K562 (cell line): ENCODE measurements around the gene GLDN. TPM values are rescaled to one million over a fixed set of nuclear protein-coding genes. Genes with fewer than 3 reads are reported as not detected.

Source experiments
- HOXB6 ChIP-seq: fragments of 250-450 bp; sonication (Bioruptor Pico); IDR thresholded peaks from 2 replicates; pipeline ENCODE4 v1.5.1; 2022; ENCODE audit warnings: mild to moderate bottlenecking, borderline replicate concordance
- PCBP1 ChIP-seq: fragments of 200-400 bp; formaldehyde crosslinking; IDR thresholded peaks from 2 replicates; pipeline ENCODE4 v1.6.1; 2018; ENCODE audit warnings: mild to moderate bottlenecking, low read depth, low read length; ENCODE audit not compliant: poor library complexity, severe bottlenecking
- SIN3A ChIP-seq, 2 experiments: fragments of 150-350 bp in 1 of 2; IDR thresholded peaks; 2 replicates each; pipeline ENCODE4 v1.6.1; 2011 to 2016; ENCODE audit warnings: borderline replicate concordance in 2 of 2, low read depth in 2 of 2, low read length in 2 of 2, mild to moderate bottlenecking in 2 of 2, moderate library complexity in 2 of 2; ENCODE audit not compliant: control insufficient read depth in 1 of 2
- SUPT5H ChIP-seq: fragments of 450-650 bp; IDR thresholded peaks from 2 replicates; pipeline ENCODE4 v1.6.1; 2016
- ZFX ChIP-seq: sonication (generic); formaldehyde crosslinking; IDR thresholded peaks from 2 replicates; pipeline ENCODE4 v1.8.0; 2022; ENCODE audit warnings: mild to moderate bottlenecking, missing genetic modification reagents, moderate library complexity
- ZNF253 ChIP-seq: fragments of 250-450 bp; sonication (Bioruptor Pico); conservative IDR thresholded peaks from 2 replicates; pipeline ENCODE4 v1.6.1; 2021; ENCODE audit warnings: mild to moderate bottlenecking
- ZNF507 ChIP-seq: conservative IDR thresholded peaks from 2 replicates; pipeline ENCODE4 v1.6.1; 2017; ENCODE audit warnings: missing genetic modification characterization, missing compliant biosample characterization
- polyA plus RNA-seq, 8 experiments: library from polyadenylated mRNA; depleted of rRNA in 4 of 8; stranded (reverse) in 5 of 8; unstranded in 3 of 8; fragments of >200 nt; fragmentation: Nextera tagmentation in 2 of 8; fragmentation: Illumina TruSeq in 1 of 8; extraction: Ambion mirVana in 2 of 8; extraction: Trizol in 1 of 8; gene quantifications; 2 replicates each; pipeline versions ENCODE4 v1.2.1 to v1.2.3, GENCODE V29; 2011 to 2014; ENCODE audit warnings: inconsistent platforms in 1 of 8, missing spikeins in 1 of 8
- total RNA-seq, 7 experiments: library from RNA; depleted of rRNA in 6 of 7; stranded (reverse); fragments of >200 nt in 6 of 7; fragmentation: Illumina TruSeq in 2 of 7; extraction: Trizol in 2 of 7; gene quantifications; 2 replicates each; pipeline versions ENCODE4 v1.2.1 to v1.2.3, GENCODE V29; 2011 to 2021; ENCODE audit warnings: low replicate concordance in 1 of 7
- TF ChIP-seq, protein P1 (sequence below): fragments of 250-450 bp; sonication (Bioruptor Pico); IDR thresholded peaks from 2 replicates; pipeline ENCODE4 v1.5.0; 2022; ENCODE audit warnings: mild to moderate bottlenecking
- TF ChIP-seq, protein P2 (sequence below): sonication (generic); formaldehyde crosslinking; IDR thresholded peaks from 2 replicates; pipeline ENCODE4 v1.8.1; 2023; ENCODE audit warnings: mild to moderate bottlenecking, missing genetic modification reagents, moderate library complexity
- TF ChIP-seq, protein P3 (sequence below), 2 experiments: fragments of 450-650 bp; IDR thresholded peaks; 2 replicates each; pipeline ENCODE4 v1.6.1; 2016; ENCODE audit warnings: mild to moderate bottlenecking in 2 of 2, borderline replicate concordance in 1 of 2, low read depth in 1 of 2, moderate library complexity in 1 of 2

GLDN gene
- total and polyA plus RNA-seq, 9 of the 15 experiments (the other 6 are each of a cell fraction or from before 2014, with no cell fraction given): 0.05 to 0.33 (median 0.18) TPM

DNA sequence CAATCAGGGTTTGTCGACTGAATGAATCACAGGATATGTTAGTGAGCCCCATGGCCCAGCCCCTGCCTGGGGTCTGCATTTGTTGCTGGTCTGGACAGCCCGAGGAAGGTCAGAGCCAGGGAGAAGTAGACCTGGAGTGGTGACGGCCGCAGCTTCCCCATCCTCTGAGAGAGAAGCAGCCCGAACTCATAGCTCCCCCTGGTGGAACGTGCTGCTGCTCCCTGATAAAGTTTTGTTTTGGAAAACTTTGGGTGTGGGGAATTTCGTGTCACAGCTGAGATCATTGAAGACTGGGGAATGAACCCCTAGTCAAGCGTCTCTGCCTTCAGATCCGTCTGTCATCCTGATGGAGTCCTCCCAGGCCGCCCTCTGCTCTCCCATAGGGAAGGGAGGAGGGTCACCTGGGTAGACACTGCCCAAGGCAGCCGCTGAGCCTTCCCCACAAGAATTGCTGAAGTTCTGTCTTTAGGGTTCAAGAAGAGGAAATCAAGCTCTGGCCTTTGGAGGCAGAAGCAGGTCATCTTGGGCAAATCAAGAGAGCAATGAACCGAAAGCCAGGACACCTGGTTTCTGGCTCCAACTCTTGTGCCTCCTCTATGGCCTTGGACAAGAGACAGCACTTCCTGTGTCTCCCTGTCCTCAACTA is 60.5 kb downstream of the GLDN start (continued):
- TF ChIP-seq, protein P1, sequence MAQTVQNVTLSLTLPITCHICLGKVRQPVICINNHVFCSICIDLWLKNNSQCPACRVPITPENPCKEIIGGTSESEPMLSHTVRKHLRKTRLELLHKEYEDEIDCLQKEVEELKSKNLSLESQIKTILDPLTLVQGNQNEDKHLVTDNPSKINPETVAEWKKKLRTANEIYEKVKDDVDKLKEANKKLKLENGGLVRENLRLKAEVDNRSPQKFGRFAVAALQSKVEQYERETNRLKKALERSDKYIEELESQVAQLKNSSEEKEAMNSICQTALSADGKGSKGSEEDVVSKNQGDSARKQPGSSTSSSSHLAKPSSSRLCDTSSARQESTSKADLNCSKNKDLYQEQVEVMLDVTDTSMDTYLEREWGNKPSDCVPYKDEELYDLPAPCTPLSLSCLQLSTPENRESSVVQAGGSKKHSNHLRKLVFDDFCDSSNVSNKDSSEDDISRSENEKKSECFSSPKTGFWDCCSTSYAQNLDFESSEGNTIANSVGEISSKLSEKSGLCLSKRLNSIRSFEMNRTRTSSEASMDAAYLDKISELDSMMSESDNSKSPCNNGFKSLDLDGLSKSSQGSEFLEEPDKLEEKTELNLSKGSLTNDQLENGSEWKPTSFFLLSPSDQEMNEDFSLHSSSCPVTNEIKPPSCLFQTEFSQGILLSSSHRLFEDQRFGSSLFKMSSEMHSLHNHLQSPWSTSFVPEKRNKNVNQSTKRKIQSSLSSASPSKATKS (CRISPR knock-in tag): no peak
- TF ChIP-seq PCBP1 (no peak), ZNF253 (no peak), ZNF507 (no peak), SIN3A (IDR thresholded peaks at IDR 0.05; ENCODE audit: borderline replicate concordance in 2 of 2, control insufficient read depth in 1 of 2, low read depth in 2 of 2, low read length in 2 of 2) (no peak), SUPT5H (no peak), HOXB6 (CRISPR knock-in tag) (no peak), ZFX (no peak)
- TF ChIP-seq, protein P2, sequence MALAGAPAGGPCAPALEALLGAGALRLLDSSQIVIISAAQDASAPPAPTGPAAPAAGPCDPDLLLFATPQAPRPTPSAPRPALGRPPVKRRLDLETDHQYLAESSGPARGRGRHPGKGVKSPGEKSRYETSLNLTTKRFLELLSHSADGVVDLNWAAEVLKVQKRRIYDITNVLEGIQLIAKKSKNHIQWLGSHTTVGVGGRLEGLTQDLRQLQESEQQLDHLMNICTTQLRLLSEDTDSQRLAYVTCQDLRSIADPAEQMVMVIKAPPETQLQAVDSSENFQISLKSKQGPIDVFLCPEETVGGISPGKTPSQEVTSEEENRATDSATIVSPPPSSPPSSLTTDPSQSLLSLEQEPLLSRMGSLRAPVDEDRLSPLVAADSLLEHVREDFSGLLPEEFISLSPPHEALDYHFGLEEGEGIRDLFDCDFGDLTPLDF: no peak
- TF ChIP-seq, protein P3, sequence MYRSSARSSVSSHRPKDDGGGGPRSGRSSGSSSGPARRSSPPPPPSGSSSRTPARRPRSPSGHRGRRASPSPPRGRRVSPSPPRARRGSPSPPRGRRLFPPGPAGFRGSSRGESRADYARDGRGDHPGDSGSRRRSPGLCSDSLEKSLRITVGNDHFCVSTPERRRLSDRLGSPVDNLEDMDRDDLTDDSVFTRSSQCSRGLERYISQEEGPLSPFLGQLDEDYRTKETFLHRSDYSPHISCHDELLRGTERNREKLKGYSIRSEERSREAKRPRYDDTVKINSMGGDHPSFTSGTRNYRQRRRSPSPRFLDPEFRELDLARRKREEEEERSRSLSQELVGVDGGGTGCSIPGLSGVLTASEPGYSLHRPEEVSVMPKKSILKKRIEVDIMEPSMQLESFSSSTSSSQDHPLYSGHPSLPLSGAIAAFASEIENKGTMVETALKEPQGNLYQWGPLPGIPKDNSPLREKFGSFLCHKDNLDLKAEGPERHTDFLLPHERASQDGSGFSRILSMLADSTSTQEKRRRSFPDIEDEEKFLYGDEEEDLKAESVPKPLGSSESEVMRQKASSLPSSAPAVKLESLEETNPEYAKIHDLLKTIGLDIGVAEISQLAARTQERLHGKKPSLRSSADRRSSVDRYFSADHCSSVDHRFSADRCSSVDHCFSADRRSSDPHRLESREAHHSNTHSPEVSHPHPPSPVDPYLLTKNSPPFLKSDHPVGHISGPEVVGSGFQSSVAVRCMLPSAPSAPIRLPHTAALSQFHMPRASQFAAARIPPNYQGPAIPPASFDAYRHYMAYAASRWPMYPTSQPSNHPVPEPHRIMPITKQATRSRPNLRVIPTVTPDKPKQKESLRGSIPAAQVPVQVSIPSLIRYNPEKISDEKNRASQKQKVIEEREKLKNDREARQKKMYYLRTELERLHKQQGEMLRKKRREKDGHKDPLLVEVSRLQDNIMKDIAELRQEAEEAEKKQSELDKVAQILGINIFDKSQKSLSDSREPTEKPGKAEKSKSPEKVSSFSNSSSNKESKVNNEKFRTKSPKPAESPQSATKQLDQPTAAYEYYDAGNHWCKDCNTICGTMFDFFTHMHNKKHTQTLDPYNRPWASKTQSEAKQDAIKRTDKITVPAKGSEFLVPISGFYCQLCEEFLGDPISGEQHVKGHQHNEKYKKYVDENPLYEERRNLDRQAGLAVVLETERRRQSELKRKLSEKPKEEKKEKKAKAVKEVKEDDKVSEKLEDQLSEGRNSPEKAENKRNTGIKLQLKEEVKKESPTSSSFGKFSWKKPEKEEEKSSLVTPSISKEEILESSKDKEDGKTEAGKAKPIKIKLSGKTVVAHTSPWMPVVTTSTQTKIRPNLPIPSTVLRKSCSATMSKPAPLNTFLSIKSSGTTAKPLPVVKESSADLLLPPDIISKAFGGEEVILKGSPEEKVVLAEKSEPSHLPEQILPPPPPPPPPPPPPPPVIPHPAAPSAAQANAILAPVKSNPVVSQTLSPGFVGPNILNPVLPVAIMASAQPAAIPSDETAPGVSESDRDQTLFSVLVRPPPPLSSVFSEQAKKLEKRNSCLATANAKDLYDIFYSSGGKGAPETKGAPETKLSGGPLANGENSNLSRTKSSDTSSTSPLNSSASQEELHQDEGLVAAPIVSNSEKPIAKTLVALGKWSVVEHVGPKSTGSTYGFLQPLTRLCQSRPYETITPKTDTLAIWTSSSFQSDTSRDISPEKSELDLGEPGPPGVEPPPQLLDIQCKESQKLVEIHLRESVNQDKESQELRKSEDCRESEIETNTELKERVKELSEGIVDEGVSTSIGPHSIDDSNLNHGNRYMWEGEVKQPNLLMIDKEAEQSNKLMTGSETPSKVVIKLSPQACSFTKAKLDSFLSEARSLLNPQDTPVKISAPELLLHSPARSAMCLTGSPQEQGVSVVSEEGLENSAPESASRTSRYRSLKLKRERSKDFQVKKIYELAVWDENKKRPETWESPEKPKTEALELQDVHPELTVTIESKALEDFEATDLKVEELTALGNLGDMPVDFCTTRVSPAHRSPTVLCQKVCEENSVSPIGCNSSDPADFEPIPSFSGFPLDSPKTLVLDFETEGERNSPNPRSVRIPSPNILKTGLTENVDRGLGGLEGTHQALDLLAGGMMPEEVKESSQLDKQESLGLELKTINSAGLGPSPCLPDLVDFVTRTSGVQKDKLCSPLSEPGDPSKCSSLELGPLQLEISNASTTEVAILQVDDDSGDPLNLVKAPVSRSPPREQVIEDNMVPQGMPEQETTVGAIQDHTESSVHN (IDR thresholded peaks at IDR 0.05; ENCODE audit: borderline replicate concordance in 1 of 2, low read depth in 1 of 2): no peak
- TF ChIP-seq, all 486 proteins: peak for 12
